ENCODE measurements around the gene CD28.
A peak's percentile ranks its signal among the peaks of the same experiment; 100 is the strongest.
"Not testable (repeated sequence)": the region's sequence is repeated elsewhere in the genome, so short reads cannot be mapped to it uniquely, and the experiment has no call there.

The CD28 gene

DNA sequence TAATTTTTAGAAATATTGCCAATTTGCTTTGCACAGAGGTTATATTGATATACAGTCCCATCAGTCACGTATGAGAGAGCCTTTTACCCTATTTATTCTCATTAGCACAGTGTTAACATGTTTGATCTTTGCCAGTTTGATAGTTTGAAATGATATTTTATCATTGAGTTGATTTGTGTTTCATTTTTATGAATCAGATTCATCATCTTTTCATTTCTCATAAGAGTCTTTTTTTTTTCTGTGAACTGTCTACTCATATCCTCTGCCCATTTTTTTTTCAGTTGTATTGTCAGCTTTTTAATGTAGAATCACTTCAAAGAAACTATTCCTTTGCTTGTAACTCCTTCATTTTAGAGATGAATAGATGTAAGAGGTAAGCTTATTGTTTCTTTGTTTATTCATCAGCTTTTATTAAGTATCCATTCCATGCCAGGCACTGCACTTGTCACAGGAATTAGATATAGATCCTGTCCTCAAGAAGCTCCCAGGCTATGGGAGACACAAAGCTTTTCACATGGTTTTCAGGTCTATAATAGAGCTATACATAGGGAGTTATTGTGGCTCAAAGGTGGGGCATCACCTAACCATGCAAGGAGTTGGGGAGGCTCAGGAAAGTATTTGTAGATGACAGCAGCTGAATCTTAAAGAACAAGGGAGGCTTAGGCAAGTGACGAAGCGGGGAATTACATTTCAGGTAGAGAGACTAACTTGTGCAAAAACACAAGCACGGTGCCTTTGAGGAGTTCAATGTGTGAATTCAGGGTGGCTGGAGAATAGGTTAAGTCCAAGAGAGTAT is 42.1 kb downstream of the CD28 start:
- no peak for DNase-seq (ENCODE audit: low read depth)

- DNase-seq (ENCODE audit: low read depth): no peak
These were observed 44.1 kb downstream of the CD28 start for GRCh38 chr2:203750346-203751068.

GRCh38 chr2:203751685-203752271 is 45.3 kb downstream of the CD28 start:
- no peak for DNase-seq (ENCODE audit: low read depth)

DNA sequence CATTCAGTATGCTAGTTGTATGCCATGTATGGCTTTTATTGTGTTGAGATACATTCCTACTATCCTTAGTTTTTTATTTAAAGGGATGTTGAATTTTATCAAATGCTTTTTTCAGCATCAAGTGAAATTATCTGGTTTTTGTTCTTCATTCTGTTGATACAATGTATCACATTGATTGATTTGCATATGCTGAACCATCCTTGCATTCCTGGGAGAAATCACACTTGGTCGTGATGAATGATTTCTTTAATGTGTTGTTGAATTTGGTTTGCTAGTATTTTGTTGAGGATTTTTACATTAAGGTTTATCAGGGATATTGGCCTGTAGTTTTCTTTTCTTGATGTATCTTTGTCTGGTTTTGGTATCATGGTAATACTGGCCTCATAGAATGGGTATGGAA is 49.7 kb downstream of the CD28 start:
- DNase-seq (ENCODE audit: low read depth): no peak

- DNase-seq (ENCODE audit: low read depth): no peak
These were observed 52.6 kb downstream of the CD28 start for GRCh38 chr2:203758841-203759689.

- no peak for DNase-seq (ENCODE audit: low read depth)
These were observed 53.4 kb downstream of the CD28 start for GRCh38 chr2:203759690-203760365.

DNA sequence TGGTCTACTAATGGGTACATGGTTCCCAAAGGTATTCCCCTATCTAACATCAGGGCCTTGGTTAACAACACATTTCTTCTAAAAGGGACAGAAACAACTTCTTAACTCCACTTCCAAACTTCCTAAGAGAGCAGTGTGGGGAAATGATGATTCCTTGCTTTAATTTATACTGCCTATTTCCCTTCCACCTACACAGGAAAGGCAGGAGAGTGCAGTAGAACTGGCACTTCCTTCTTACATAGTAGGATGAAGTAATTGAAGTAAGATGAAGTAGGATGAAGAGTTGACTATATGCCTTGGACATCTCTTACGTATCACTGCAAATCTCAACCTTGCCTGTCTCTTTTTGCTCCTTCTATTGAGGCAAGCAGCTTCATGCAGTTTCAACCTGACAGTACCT is 54.7 kb downstream of the CD28 start:
- no peak for DNase-seq (ENCODE audit: low read depth)

DNA sequence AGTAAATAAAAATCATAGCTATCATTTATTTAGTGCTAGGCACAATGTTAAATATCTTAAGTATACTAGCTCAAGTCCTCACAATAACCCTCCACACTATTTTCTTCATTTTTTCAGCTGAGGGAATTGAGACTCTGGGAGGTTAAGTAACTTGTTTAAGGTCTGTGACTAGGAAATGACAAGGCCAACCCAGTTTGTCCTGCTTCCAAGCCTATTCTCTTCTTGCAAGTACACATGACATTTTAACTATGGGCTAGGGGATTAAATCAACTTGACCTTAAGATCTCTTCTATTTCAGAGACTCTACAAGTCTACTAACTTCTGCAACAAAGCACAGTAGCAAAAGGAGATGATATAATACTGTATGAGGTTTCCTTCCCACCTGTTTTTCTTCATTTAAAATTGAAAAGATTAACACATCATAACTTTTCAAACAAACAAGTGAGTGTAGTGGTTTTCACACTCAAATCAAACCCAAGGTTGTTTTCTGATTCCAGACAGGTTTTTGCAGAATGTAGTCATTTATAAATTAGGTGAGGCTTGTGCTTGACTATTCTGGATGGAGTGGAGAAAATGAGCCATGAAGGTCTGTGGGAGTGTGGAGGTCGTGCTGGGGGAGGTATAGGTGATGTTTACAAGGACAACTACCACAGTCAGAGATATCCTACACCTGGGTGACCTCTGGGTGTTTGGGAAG is 57.0 kb downstream of the CD28 start:
- no peak for DNase-seq (ENCODE audit: low read depth)

DNA sequence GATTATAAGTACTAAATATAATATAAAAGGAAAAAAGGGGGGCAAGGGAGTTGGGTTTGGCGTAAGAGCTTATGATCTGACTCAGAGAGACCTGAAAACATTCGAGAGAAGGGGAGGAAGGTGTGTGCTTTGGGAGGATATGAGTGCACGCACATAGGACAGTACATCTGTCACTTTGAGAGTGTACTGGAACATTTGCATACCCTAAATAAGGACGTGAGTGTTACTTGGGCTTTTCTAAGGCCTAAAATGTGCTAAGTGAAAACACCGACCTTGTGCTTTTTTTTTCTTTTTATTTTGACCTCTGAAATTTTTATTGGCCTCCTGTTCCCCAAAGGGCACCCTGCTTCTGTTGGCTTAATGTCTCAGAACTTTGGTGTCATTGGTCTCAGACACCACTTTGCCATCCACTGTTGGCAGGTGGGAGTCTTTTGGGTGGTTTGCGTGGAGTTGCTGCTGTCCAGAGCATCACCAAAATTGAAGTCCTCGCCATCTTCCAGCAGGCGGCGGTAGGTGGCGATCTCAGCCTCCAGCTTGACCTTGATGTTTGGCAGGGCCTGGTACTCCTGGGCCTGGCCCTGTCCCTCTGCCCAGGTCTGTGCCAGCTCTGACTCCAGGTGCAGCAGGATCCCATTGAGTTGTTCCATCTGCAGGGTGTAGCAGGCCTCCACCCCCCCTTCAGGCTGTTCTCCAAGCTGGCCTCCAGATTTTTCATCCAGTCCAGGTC is 57.7 kb downstream of the CD28 start:
- DNase-seq (ENCODE audit: low read depth): no peak

DNA sequence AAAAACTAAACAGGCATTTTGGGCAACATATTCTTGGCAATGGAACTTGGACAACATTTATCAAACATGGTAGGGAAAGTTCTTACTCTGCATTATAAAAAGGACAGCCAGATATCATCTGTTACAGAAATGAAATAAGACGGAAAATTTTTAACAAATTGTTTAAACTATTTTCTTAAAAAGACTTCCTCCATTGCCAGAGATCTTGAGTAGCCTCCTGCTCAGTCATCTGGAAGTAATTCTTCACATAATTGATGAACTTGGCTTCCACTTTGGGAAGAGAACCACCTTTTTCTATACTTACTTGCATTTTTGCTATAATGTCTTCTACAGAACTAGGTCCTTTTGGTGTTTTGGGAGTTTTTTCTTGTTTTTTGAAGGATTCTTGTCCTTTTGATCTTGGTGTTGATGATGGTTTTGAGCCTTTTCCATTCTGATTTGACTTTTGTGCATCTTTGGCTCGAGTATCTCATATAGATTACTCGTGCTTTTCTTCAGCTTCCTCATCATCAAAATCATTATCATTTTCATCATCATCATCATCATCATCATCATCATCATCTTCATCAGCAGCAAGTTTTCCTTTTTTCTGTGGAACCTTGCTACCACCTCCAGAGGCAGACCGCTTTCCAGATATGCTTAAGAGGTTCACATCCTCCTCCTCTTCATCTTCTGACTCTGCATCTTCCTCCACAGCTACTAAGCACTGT is 66.2 kb downstream of the CD28 start:
- no peak for DNase-seq (ENCODE audit: low read depth)

- DNase-seq (ENCODE audit: low read depth): no peak
These were observed 68.3 kb downstream of the CD28 start for GRCh38 chr2:203774760-203775159.

- DNase-seq (ENCODE audit: low read depth): no peak
These were observed 69.2 kb downstream of the CD28 start for GRCh38 chr2:203775684-203776083.

DNA sequence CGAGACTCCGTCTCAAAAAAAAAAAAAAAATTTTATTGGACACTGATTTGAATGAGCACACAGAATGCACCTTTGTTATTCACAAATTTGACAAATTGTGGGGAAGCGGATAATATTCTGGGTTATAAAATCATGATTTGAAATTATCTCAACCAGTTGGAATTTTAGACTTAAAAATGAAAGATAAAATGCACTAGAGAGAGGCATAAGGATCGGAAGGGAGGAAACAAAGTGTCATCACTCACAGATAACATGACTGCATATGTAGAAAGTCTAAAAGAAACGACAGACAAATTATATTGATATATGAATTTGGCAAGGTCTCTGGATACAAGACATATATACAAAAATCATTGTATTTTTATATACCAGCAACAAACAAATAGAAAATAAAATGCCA is 70.6 kb downstream of the CD28 start:
- no peak for DNase-seq (ENCODE audit: low read depth)

GRCh38 chr2:203779477-203780073 is 73.1 kb downstream of the CD28 start:
- DNase-seq (ENCODE audit: low read depth): not testable (repeated sequence)

GRCh38 chr2:203780231-203780630 is 73.8 kb downstream of the CD28 start:
- no peak for DNase-seq (ENCODE audit: low read depth)

DNA sequence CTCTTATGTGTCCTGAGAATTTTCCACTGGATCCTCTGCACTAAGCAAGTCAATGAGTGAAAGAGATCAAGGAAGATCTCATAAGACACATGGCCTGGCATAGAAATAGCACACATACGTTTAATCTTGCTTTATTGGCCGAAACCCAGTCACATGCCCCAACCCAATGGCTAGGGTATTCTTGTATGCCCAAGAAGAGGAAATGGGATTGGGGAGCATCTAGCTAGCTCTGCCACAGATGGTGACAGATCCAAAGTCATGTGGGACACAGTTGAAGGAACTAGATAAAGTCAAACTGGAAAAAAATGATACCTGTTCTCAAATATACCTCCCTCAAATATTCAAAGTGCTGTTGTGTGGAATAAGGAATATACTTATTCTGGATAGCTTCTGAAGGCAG is 74.7 kb downstream of the CD28 start:
- DNase-seq (ENCODE audit: low read depth): no peak

- peak; percentile 34 for DNase-seq (ENCODE audit: low read depth)
These were observed 76.0 kb downstream of the CD28 start for GRCh38 chr2:203782262-203782976.

GRCh38 chr2:203783496-203784203 is 77.2 kb downstream of the CD28 start:
- no peak for DNase-seq (ENCODE audit: low read depth)

Measured in stimulated activated CD8-positive, alpha-beta memory T cell treated with anti-CD3 and anti-CD28 coated beads, Interleukin-4, amount 100 ng/mL, for 24 hours (primary cell).